ENCODE data around the gene DLG3. TPM values are rescaled to one million over a fixed set of nuclear protein-coding genes. Genes with fewer than 3 reads are reported as not detected.

DLG3 gene
- total RNA-seq, 2 donors from 2014 or later, result 43.8 to 48.9 TPM

DNA sequence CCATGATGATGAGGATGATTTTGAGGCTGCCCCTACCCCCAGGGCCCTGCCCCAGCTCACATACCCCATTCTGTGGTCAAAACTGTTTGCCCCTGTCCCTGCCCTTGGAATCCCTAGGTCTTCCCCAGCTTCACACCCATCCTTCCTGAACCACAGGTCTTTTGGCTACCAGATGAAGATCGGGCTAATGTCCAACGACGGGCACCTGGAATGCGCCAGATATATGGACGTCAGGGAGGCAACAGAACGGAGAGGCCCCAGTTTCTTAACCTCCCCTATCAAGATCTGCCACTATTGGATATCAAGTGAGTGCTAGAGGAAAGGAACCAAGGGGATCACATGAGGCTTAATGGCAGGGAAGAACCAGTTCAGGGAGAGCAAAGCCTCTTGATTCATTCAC lies 14.9 kb upstream of the DLG3 start:
- ATAC-seq (replicated peaks in 1 of 2), result no peak
- H3K4me1 Mint-ChIP-seq (ENCODE audit: low read depth), result peaks cover 12% of the 10 kb centered on the region
- H3K27ac Mint-ChIP-seq, result no peak overlapping the region
- H3K36me3 Mint-ChIP-seq (ENCODE audit: insufficient read depth in 2 of 2), result no peaks in the 10 kb centered on the region
- no peaks in the 10 kb centered on the region for H3K9me3 Mint-ChIP-seq
- DNase-seq, result no peak
- H3K27me3 Mint-ChIP-seq (ENCODE audit: low read depth), result peaks cover 25% of the 10 kb centered on the region
- no peak overlapping the region for H3K4me3 Mint-ChIP-seq

GRCh38 chrX:70432936-70433847 lies 11.4 kb upstream of the DLG3 start:
- ATAC-seq (replicated peaks in 1 of 2) (peak in 1 of 2 donors; percentile 2), DNase-seq (no peak)
- Mint-ChIP-seq H3K36me3 (ENCODE audit: insufficient read depth in 2 of 2) (no peaks in the 10 kb centered on the region), H3K27me3 (ENCODE audit: low read depth) (peaks cover 56% of the 10 kb centered on the region), H3K27ac (no peak overlapping the region), H3K9me3 (no peaks in the 10 kb centered on the region), H3K4me1 (ENCODE audit: low read depth) (peaks cover 16% of the 10 kb centered on the region), H3K4me3 (peak overlapping the region; percentile 90 to 93)

- H3K4me1 Mint-ChIP-seq (ENCODE audit: low read depth), result peaks cover 16% of the 10 kb centered on the region
- no peaks in the 10 kb centered on the region for H3K9me3 Mint-ChIP-seq
- H3K27ac Mint-ChIP-seq, result peak overlapping the region; percentile 57
- H3K27me3 Mint-ChIP-seq (ENCODE audit: low read depth), result peaks cover 54% of the 10 kb centered on the region
- peak overlapping the region; percentile 90 to 93 for H3K4me3 Mint-ChIP-seq
- DNase-seq (peak; percentile 77 to 79), ATAC-seq (replicated peaks in 1 of 2) (peak; percentile 82 to 87)
- no peaks in the 10 kb centered on the region for H3K36me3 Mint-ChIP-seq (ENCODE audit: insufficient read depth in 2 of 2)
These were observed 10.7 kb upstream of the DLG3 start for GRCh38 chrX:70433848-70434351.

GRCh38 chrX:70434352-70434866 lies 10.2 kb upstream of the DLG3 start:
- Mint-ChIP-seq H3K4me3 (peak overlapping the region; percentile 90 to 93), H3K36me3 (ENCODE audit: insufficient read depth in 2 of 2) (no peaks in the 10 kb centered on the region), H3K4me1 (ENCODE audit: low read depth) (peaks cover 16% of the 10 kb centered on the region), H3K9me3 (no peaks in the 10 kb centered on the region), H3K27ac (no peak overlapping the region), H3K27me3 (ENCODE audit: low read depth) (peaks cover 49% of the 10 kb centered on the region)
- DNase-seq, result peak; percentile 53 to 54
- peak; percentile 65 to 70 for ATAC-seq (replicated peaks in 1 of 2)

GRCh38 chrX:70434914-70435586 lies 9.6 kb upstream of the DLG3 start:
- Mint-ChIP-seq H3K4me1 (ENCODE audit: low read depth) (peaks cover 16% of the 10 kb centered on the region), H3K27ac (no peak overlapping the region), H3K9me3 (no peaks in the 10 kb centered on the region), H3K27me3 (ENCODE audit: low read depth) (peaks cover 48% of the 10 kb centered on the region), H3K4me3 (peak overlapping the region; percentile 77 to 90), H3K36me3 (ENCODE audit: insufficient read depth in 2 of 2) (no peaks in the 10 kb centered on the region)
- ATAC-seq (replicated peaks in 1 of 2) (no peak), DNase-seq (no peak)

DNA sequence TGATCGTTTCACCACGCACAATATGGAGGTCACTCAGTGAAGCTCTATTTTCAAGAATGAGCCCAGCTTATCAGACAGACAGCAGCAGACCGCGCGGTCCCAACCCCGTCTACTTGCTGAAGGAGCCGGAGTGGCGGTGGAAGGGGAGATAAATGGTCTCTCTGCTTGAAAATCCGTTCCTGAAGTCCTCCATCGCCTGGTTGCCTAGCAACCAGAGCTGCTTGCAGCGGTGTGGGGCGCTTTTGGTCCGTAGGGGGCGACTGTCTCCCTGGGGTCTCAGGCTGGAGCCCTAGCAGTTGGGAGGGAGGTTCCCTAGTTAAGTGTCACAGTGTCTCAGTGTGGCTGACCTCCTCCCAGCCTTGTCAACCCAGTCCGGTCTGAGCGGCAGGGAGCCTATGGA lies 8.3 kb upstream of the DLG3 start:
- H3K36me3 Mint-ChIP-seq (ENCODE audit: insufficient read depth in 2 of 2), result no peaks in the 10 kb centered on the region
- H3K27ac Mint-ChIP-seq, result no peak overlapping the region
- H3K4me1 Mint-ChIP-seq (ENCODE audit: low read depth), result peaks cover 16% of the 10 kb centered on the region
- DNase-seq (peak in 1 of 2 donors; percentile 33), ATAC-seq (replicated peaks in 1 of 2) (no peak)
- H3K4me3 Mint-ChIP-seq, result no peak overlapping the region
- peaks cover 56% of the 10 kb centered on the region for H3K27me3 Mint-ChIP-seq (ENCODE audit: low read depth)
- H3K9me3 Mint-ChIP-seq, result no peaks in the 10 kb centered on the region

- Mint-ChIP-seq H3K27ac (no peak overlapping the region), H3K9me3 (no peaks in the 10 kb centered on the region), H3K4me3 (no peak overlapping the region), H3K4me1 (ENCODE audit: low read depth) (peaks cover 16% of the 10 kb centered on the region), H3K27me3 (ENCODE audit: low read depth) (peaks cover 62% of the 10 kb centered on the region), H3K36me3 (ENCODE audit: insufficient read depth in 2 of 2) (no peaks in the 10 kb centered on the region)
- ATAC-seq (replicated peaks in 1 of 2) (no peak), DNase-seq (no peak)
These were observed 7.6 kb upstream of the DLG3 start for GRCh38 chrX:70437011-70437410.

DNA sequence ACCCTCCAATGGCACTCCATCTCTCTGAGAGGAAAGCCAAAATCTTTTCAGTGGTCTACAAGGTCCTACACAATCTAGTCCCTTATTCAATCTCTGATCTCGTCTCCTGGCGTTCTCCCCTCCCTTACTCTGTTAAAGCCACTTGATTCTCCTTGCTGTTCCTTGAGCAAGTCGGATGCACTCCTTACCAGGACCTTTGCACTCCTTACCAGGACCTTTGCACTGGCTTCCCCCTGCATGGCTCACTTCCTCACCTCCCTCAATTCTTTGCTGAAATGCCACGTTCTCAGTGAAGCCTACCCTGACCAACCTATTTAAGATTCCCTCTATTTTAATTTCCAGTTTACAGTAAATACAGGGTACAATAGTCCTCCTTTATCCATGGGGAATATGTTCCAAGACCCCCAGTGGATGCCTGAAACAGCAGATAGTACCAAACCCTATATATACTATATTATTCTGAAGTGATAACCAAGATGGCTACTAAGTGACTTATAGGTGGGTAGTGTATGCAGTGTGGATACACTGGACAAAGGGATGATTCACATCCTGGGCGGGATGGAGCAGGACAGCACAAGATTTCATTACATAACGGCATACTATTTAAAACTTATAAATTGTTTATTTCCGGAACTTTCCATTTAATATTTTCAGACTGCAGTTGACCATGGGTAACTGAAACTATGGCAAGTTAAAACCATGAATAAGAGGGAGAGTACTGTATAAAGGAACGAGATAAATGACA lies 6.5 kb upstream of the DLG3 start:
- peaks cover 72% of the 10 kb centered on the region for H3K27me3 Mint-ChIP-seq (ENCODE audit: low read depth)
- DNase-seq (no peak), ATAC-seq (replicated peaks in 1 of 2) (no peak)
- no peaks in the 10 kb centered on the region for H3K9me3 Mint-ChIP-seq
- no peak overlapping the region for H3K27ac Mint-ChIP-seq
- H3K4me3 Mint-ChIP-seq, result no peak overlapping the region
- H3K36me3 Mint-ChIP-seq (ENCODE audit: insufficient read depth in 2 of 2), result no peaks in the 10 kb centered on the region
- H3K4me1 Mint-ChIP-seq (ENCODE audit: low read depth), result peaks cover 14% of the 10 kb centered on the region

DNA sequence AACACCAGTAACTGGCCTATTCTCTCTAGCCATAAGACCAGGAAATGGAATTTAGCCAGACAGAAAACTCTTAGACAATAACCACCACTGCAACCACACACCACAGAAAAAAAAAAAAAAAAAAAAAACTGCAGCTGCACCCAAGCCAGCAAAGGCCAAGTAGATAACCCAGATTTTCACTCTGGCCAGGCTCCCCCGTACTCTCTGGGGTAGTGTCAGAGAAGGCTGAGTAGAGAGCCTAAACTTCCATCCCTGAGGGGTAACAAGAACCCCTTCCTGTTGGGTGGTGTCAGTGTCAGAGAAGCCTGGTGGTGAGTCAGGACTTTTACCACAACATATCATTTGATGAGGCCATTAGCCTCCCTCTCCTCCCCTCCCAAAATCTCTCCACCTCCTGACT lies 5.6 kb upstream of the DLG3 start:
- Mint-ChIP-seq H3K9me3 (no peaks in the 10 kb centered on the region), H3K27ac (no peak overlapping the region), H3K4me1 (ENCODE audit: low read depth) (peaks cover 6% of the 10 kb centered on the region), H3K4me3 (no peak overlapping the region), H3K36me3 (ENCODE audit: insufficient read depth in 2 of 2) (no peaks in the 10 kb centered on the region), H3K27me3 (ENCODE audit: low read depth) (peaks cover 77% of the 10 kb centered on the region)
- DNase-seq, result no peak
- ATAC-seq (replicated peaks in 1 of 2), result peak; percentile 61 to 65

DNA sequence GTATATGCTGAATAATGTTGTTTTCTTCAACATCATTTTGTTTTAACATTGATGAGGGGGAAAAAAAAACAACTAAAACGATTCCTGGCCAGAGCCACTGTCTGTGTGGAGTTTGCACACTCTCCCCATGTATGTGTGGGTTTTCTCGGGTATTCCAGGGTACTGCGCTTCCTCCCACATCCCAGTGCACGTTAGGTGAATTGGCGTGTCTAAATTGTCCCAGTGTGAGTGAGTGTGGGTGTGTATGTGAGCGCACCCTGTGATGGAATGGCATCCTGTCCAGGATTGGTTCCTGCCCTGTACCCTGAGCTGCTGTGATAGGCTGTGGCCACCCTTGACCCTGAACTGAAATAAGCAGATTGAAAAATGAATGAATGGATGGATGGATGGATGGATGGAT lies 2.4 kb upstream of the DLG3 start:
- Mint-ChIP-seq H3K27ac (no peak overlapping the region), H3K4me3 (no peak overlapping the region), H3K36me3 (ENCODE audit: insufficient read depth in 2 of 2) (no peaks in the 10 kb centered on the region), H3K27me3 (ENCODE audit: low read depth) (peaks cover 66% of the 10 kb centered on the region), H3K4me1 (ENCODE audit: low read depth) (peaks cover 5% of the 10 kb centered on the region), H3K9me3 (no peaks in the 10 kb centered on the region)
- DNase-seq (no peak), ATAC-seq (replicated peaks in 1 of 2) (no peak)

DNA sequence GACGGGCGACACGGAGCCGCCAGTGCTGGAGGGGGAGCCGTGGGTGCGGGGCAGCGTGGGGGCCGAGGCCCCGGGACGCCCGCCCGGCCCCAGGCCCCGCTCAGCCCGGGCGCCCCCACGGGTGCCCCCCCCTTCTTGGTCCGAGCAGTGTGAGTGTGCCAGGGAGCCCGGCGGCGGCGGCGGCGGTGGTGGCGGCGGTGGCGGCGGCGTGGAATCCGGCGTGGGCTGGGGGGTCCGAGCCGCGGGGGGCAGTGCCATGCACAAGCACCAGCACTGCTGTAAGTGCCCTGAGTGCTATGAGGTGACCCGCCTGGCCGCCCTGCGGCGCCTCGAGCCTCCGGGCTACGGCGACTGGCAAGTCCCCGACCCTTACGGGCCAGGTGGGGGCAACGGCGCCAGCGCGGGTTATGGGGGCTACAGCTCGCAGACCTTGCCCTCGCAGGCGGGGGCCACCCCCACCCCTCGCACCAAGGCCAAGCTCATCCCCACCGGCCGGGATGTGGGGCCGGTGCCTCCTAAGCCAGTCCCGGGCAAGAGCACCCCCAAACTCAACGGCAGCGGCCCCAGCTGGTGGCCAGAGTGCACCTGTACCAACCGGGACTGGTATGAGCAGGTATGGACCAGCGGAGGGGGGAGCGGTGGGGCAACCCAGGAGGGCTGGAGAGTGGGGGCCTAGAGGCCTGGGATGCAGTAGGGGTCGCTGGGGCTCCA lies 466 bp downstream of the DLG3 start:
- DNase-seq (no peak), ATAC-seq (replicated peaks in 1 of 2) (peak; percentile 53 to 70)
- Mint-ChIP-seq H3K27ac (no peak overlapping the region), H3K4me1 (ENCODE audit: low read depth) (peaks cover 5% of the 10 kb centered on the region), H3K9me3 (no peaks in the 10 kb centered on the region), H3K4me3 (peak overlapping the region in 1 of 2 donors; percentile 75), H3K27me3 (ENCODE audit: low read depth) (peaks cover 56% of the 10 kb centered on the region), H3K36me3 (ENCODE audit: insufficient read depth in 2 of 2) (no peaks in the 10 kb centered on the region)

DNA sequence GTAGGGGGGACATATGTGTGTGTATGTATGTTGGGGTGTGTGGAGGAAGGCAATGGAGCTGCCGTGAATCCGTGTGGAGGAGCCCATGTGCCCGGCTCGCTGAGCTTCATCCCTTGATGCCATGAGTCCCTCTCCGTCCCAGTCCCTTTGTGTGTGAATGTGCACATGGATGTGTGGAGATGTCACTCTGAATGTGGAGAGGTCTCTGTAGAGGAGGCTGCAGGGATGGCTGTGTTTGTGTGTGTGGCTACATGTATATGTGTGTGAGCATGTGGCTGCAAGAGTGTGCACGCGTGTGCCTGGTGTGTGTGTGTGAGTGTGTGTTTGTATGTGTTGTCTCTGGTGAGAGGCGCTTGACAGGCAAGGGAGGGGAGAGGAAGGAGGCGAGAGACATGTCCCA lies 1.3 kb downstream of the DLG3 start:
- DNase-seq (no peak), ATAC-seq (replicated peaks in 1 of 2) (no peak)
- Mint-ChIP-seq H3K4me1 (ENCODE audit: low read depth) (peaks cover 5% of the 10 kb centered on the region), H3K9me3 (no peaks in the 10 kb centered on the region), H3K36me3 (ENCODE audit: insufficient read depth in 2 of 2) (no peaks in the 10 kb centered on the region), H3K4me3 (peak overlapping the region in 1 of 2 donors; percentile 60), H3K27ac (no peak overlapping the region), H3K27me3 (ENCODE audit: low read depth) (peaks cover 48% of the 10 kb centered on the region)

Data from activated T-cell treated with anti-CD3 and anti-CD28 coated beads, Interleukin-2, amount 50 U/mL, for 72 hours (primary cell).